ENCODE measurements around the gene FOXE3.

Gene FOXE3

GRCh38 chr1:47436304-47436978, 20.4 kb downstream of the FOXE3 start:
- DNase-seq: peak; percentile 88

GRCh38 chr1:47436979-47437446, 20.9 kb downstream of the FOXE3 start:
- peak; percentile 61 for DNase-seq

GRCh38 chr1:47437447-47438164, 21.5 kb downstream of the FOXE3 start, which contains the start of gene FOXD2:
TSS of gene FOXD2 (plus strand) at chr1:47438044. CDS start at chr1:47438136, 92 bp downstream.
- peak; percentile 94 for DNase-seq

GRCh38 chr1:47438165-47439016, 22.3 kb downstream of the FOXE3 start:
- no peak for DNase-seq

GRCh38 chr1:47439017-47439818, 23.1 kb downstream of the FOXE3 start:
- no peak for DNase-seq

GRCh38 chr1:47439819-47440598, 23.9 kb downstream of the FOXE3 start:
- DNase-seq: no peak

GRCh38 chr1:47440599-47441081, 24.6 kb downstream of the FOXE3 start:
- peak; percentile 27 for DNase-seq

GRCh38 chr1:47441450-47442106, 25.5 kb downstream of the FOXE3 start:
- no peak for DNase-seq

- DNase-seq: no peak
Measured at GRCh38 chr1:47442202-47442601, 26.1 kb downstream of the FOXE3 start.

GRCh38 chr1:47442842-47443529, 26.9 kb downstream of the FOXE3 start:
- DNase-seq: no peak

- DNase-seq: no peak
Measured at GRCh38 chr1:47443530-47444296, 27.6 kb downstream of the FOXE3 start.

GRCh38 chr1:47444297-47444561, 28.1 kb downstream of the FOXE3 start:
- no peak for DNase-seq

- peak; percentile 37 for DNase-seq
Measured at GRCh38 chr1:47444562-47445465, 28.7 kb downstream of the FOXE3 start.

- no peak for DNase-seq
Measured at GRCh38 chr1:47445823-47446550, 29.9 kb downstream of the FOXE3 start.

GRCh38 chr1:47448462-47449222, 32.6 kb downstream of the FOXE3 start:
- no peak for DNase-seq

- DNase-seq: peak; percentile 49
Measured at GRCh38 chr1:47449822-47450552, 33.9 kb downstream of the FOXE3 start.
